CD14-positive monocyte (primary cell): ENCODE measurements around the gene MCOLN3. TPM values are rescaled to one million over a fixed set of nuclear protein-coding genes. Genes with fewer than 3 reads are reported as not detected.
A peak's percentile ranks its signal among the peaks of the same experiment; 100 is the strongest.
"Not testable (repeated sequence)": the region's sequence is repeated elsewhere in the genome, so short reads cannot be mapped to it uniquely, and the experiment has no call there.

Source experiments
- DNase-seq, 3 donors: peaks; one replicate each; pipeline ENCODE4 v3.0.0-alpha.2; 2011 to 2022
- H2AFZ ChIP-seq: 2 replicates; pipeline ENCODE4 v1.6.0; 2012; ENCODE audit warnings: mild to moderate bottlenecking, low read depth, low read length, inconsistent platforms; ENCODE audit not compliant: insufficient read depth, poor library complexity, severe bottlenecking
- H3K27ac ChIP-seq, 2 donors: 1 replicate in 1 of 2; 2 replicates in 1 of 2; pipeline ENCODE4 v1.5.1; 2012 to 2013; ENCODE audit warnings: low read length in 2 of 2, control low read depth in 1 of 2, inconsistent platforms in 1 of 2, low read depth in 1 of 2, mild to moderate bottlenecking in 1 of 2
- H3K27me3 ChIP-seq, 2 donors: one replicate each; pipeline versions ENCODE4 v1.6.0 to v1.6.1; 2011 to 2013; ENCODE audit warnings: low read length in 2 of 2; ENCODE audit not compliant: control insufficient read depth in 2 of 2, insufficient read depth in 2 of 2
- H3K36me3 ChIP-seq, 2 donors: replicated peaks in 1 of 2; 1 replicate in 1 of 2; 2 replicates in 1 of 2; pipeline versions ENCODE4 v1.5.1 to v1.6.1; 2012 to 2013; ENCODE audit warnings: low read length in 2 of 2, control low read depth in 1 of 2, inconsistent platforms in 1 of 2, mild to moderate bottlenecking in 1 of 2; ENCODE audit not compliant: insufficient read depth in 2 of 2, control insufficient read depth in 1 of 2
- H3K4me1 ChIP-seq, 2 donors: 1 replicate in 1 of 2; 2 replicates in 1 of 2; pipeline versions ENCODE4 v1.5.1 to v1.6.1; 2012 to 2013; ENCODE audit warnings: low read length in 2 of 2, control low read depth in 1 of 2, inconsistent platforms in 1 of 2, mild to moderate bottlenecking in 1 of 2, moderate library complexity in 1 of 2; ENCODE audit not compliant: insufficient read depth in 2 of 2, control insufficient read depth in 1 of 2
- H3K4me2 ChIP-seq: replicated peaks from 2 replicates; pipeline ENCODE3; 2012; ENCODE audit warnings: low read length, moderate library complexity, mild to moderate bottlenecking; ENCODE audit not compliant: poor library complexity, severe bottlenecking; ENCODE audit errors: extremely low read depth
- H3K4me3 ChIP-seq, 3 experiments: fragments of 200-600 bp in 1 of 3; sonication (generic) in 1 of 3; replicated peaks in 1 of 3; 1 replicate in 2 of 3; 2 replicates in 1 of 3; pipeline ENCODE4 v1.5.1; 2011 to 2013; ENCODE audit warnings: low read length in 3 of 3, mild to moderate bottlenecking in 3 of 3, control low read depth in 2 of 3, low read depth in 2 of 3, inconsistent platforms in 1 of 3, moderate library complexity in 1 of 3
- H3K79me2 ChIP-seq: 2 replicates; pipeline ENCODE4 v1.6.0; 2012; ENCODE audit warnings: mild to moderate bottlenecking, control low read depth, inconsistent platforms, low read length, moderate library complexity; ENCODE audit not compliant: insufficient read depth
- H3K9ac ChIP-seq: 2 replicates; pipeline ENCODE4 v1.6.0; 2017; ENCODE audit warnings: low read length, mild to moderate bottlenecking; ENCODE audit not compliant: insufficient read depth, poor library complexity, severe bottlenecking
- H3K9me3 ChIP-seq, 2 donors: replicated peaks in 1 of 2; 1 replicate in 1 of 2; 2 replicates in 1 of 2; pipeline versions ENCODE4 v1.5.1 to v1.6.1; 2012 to 2013; ENCODE audit warnings: low read length in 2 of 2, control low read depth in 1 of 2; ENCODE audit not compliant: control insufficient read depth in 1 of 2, insufficient read depth in 1 of 2
- H4K20me1 ChIP-seq: 2 replicates; pipeline ENCODE4 v1.6.0; 2012; ENCODE audit warnings: mild to moderate bottlenecking, low read length, control low read depth, moderate library complexity; ENCODE audit not compliant: insufficient read depth
- H3K27ac Mint-ChIP-seq, 7 donors: one replicate each; pipeline ENCODE4 v1.8.0; 2020; ENCODE audit warnings: mild to moderate bottlenecking in 7 of 7, mixed read lengths in 7 of 7, moderate library complexity in 6 of 7, inconsistent platforms in 2 of 7
- H3K27me3 Mint-ChIP-seq, 3 donors: one replicate each; pipeline ENCODE4 v1.8.0; 2021 to 2022; ENCODE audit warnings: low read depth in 3 of 3, mild to moderate bottlenecking in 3 of 3, mixed read lengths in 3 of 3, moderate library complexity in 3 of 3, inconsistent platforms in 1 of 3
- H3K36me3 Mint-ChIP-seq, 2 donors: one replicate each; pipeline ENCODE4 v1.8.0; 2020; ENCODE audit warnings: mixed read lengths in 2 of 2, inconsistent platforms in 1 of 2, mild to moderate bottlenecking in 1 of 2
- H3K4me1 Mint-ChIP-seq: one replicate; pipeline ENCODE4 v1.8.0; 2020; ENCODE audit warnings: mild to moderate bottlenecking, mixed read lengths
- H3K4me3 Mint-ChIP-seq, 2 donors: one replicate each; pipeline ENCODE4 v1.8.0; 2020; ENCODE audit warnings: mild to moderate bottlenecking in 2 of 2, mixed read lengths in 2 of 2, moderate library complexity in 1 of 2
- H3K9me3 Mint-ChIP-seq, 7 donors: one replicate each; pipeline ENCODE4 v1.8.0; 2020 to 2022; ENCODE audit warnings: mixed read lengths in 7 of 7, mild to moderate bottlenecking in 6 of 7, moderate library complexity in 6 of 7, inconsistent platforms in 2 of 7
- CTCF ChIP-seq: fragments of 200-600 bp; IDR thresholded peaks from one replicate; pipeline ENCODE4 v1.8.0; 2022; ENCODE audit warnings: antibody characterized with exemption, mild to moderate bottlenecking
- WGBS: methylation state at CpG from one replicate; pipeline ENCODE4 v1.1.5; 2013; ENCODE audit warnings: missing lambda C conversion rate; ENCODE audit not compliant: insufficient coverage; 5-methylcytosine and 5-hydroxymethylcytosine counted together
- intact Hi-C, 2 donors: fragments of 100-400 bp; cut with micrococcal nuclease; formaldehyde crosslinking; loops; one replicate each; pipeline versions ENCODE4 v1.15.0 to v1.15.1; 2023
- polyA plus RNA-seq, 3 donors: library from polyadenylated mRNA; depleted of rRNA in 1 of 3; unstranded in 2 of 3; stranded (reverse) in 1 of 3; fragments of 300-500 nt in 2 of 3; fragments of >200 nt in 1 of 3; fragmentation: Illumina TruSeq in 2 of 3; gene quantifications; 1 replicate in 2 of 3; 2 replicates in 1 of 3; pipeline ENCODE4 v1.2.3, GENCODE V29; 2012 to 2021

MCOLN3 gene
- polyA plus RNA-seq, 3 donors: 0.03 TPM; not detected in 2

- Histone ChIP-seq H3K4me2 (no peak overlapping the region), H3K27ac (peak overlapping the region in 1 of 2 donors; percentile 7), H3K4me1 (peaks cover 29 to 39% of the 10 kb centered on the region in 2 donors), H3K4me3 (no peak overlapping the region), H3K79me2 (no peaks in the 10 kb centered on the region), H2AFZ (no peak overlapping the region), H4K20me1 (no peaks in the 10 kb centered on the region), H3K9me3 (no peaks in the 10 kb centered on the region), H3K9ac (no peak overlapping the region), H3K36me3 (no peaks in the 10 kb centered on the region), H3K27me3 (peaks cover 0 to under 1% of the 10 kb centered on the region in 2 donors)
- no peak overlapping the region for H3K4me3 Mint-ChIP-seq
- intact Hi-C loops: no loop called here
- DNase-seq: peak; percentile 29 to 86 (median 37)
- H3K9me3 Mint-ChIP-seq: no peaks in the 10 kb centered on the region
- TF ChIP-seq CTCF: no peak
- H3K27me3 Mint-ChIP-seq: peaks cover 3 to 7% (median 3%) of the 10 kb centered on the region in 3 donors
- no peak overlapping the region for H3K27ac Mint-ChIP-seq
- H3K36me3 Mint-ChIP-seq: no peaks in the 10 kb centered on the region
- WGBS: 88% methylated on average over 1 of the region's 8 CpGs
- H3K4me1 Mint-ChIP-seq: peaks cover 33% of the 10 kb centered on the region
Observed at GRCh38 chr1:84991097-84991920, 57.0 kb downstream of the MCOLN3 start.

- no peak for TF ChIP-seq CTCF
- H3K27ac Mint-ChIP-seq: peak overlapping the region in 3 of 7 donors; percentile 22 to 42 (median 32)
Observed at GRCh38 chr1:84988588-84988987, 59.7 kb downstream of the MCOLN3 start.

GRCh38 chr1:84986561-84986960, 61.7 kb downstream of the MCOLN3 start:
- not testable (repeated sequence) for H3K27ac Mint-ChIP-seq
- no CpG with 5 or more reads among the region's 3 CpGs for WGBS

More at GRCh38 chr1:84988588-84988987, 59.7 kb downstream of the MCOLN3 start:
- no peaks in the 10 kb centered on the region for H3K9me3 ChIP-seq
- no peak overlapping the region for H3K9ac ChIP-seq
- H3K4me3 ChIP-seq: no peak overlapping the region
- peak overlapping the region; percentile 50 for H2AFZ ChIP-seq
- Mint-ChIP-seq H3K4me3 (peak overlapping the region in 1 of 2 donors; percentile 69), H3K9me3 (peaks cover 0 to 3% (median 0%) of the 10 kb centered on the region in 7 donors), H3K36me3 (no peaks in the 10 kb centered on the region), H3K27me3 (peaks cover 0 to 6% (median 0%) of the 10 kb centered on the region in 3 donors), H3K4me1 (peaks cover 17% of the 10 kb centered on the region)
- H3K4me1 ChIP-seq: peaks cover 16 to 25% of the 10 kb centered on the region in 2 donors
- H4K20me1 ChIP-seq: no peaks in the 10 kb centered on the region
- no peaks in the 10 kb centered on the region for H3K27me3 ChIP-seq
- intact Hi-C loops: no loop called here
- H3K27ac ChIP-seq: no peak overlapping the region
- no peaks in the 10 kb centered on the region for H3K36me3 ChIP-seq
- H3K79me2 ChIP-seq: no peaks in the 10 kb centered on the region
- H3K4me2 ChIP-seq: no peak overlapping the region
- peak in 1 of 3 donors; percentile 69 for DNase-seq
- 0% methylated on average over 2 of the region's 2 CpGs for WGBS

More at GRCh38 chr1:84986561-84986960, 61.7 kb downstream of the MCOLN3 start:
- H3K27me3 ChIP-seq, DNase-seq, H3K9me3 Mint-ChIP-seq, H3K4me3 ChIP-seq, H3K4me2 ChIP-seq, H3K9me3 ChIP-seq, H2AFZ ChIP-seq, H4K20me1 ChIP-seq, H3K36me3 Mint-ChIP-seq, H3K79me2 ChIP-seq, H3K27ac ChIP-seq, H3K27me3 Mint-ChIP-seq, H3K9ac ChIP-seq, intact Hi-C loops, H3K36me3 ChIP-seq: not testable (repeated sequence)
- peak overlapping the region in 1 of 2 donors; percentile 6 for H3K4me3 Mint-ChIP-seq
- H3K4me1 ChIP-seq: peaks cover 14 to 17% of the 10 kb centered on the region in 2 donors
- H3K4me1 Mint-ChIP-seq: peaks cover 15% of the 10 kb centered on the region
